Measurements from ENCODE around the gene TTC33.
A peak's percentile ranks its signal among the peaks of the same experiment; 100 is the strongest.
"Not testable (repeated sequence)": the region's sequence is repeated elsewhere in the genome, so short reads cannot be mapped to it uniquely, and the experiment has no call there.

Gene TTC33

GRCh38 chr5:40649463-40650030 is 106.2 kb downstream of the TTC33 start:
- no peak for DNase-seq

- DNase-seq, result no peak
These were observed 107.6 kb downstream of the TTC33 start for GRCh38 chr5:40648150-40648549.

GRCh38 chr5:40646266-40646665 is 109.5 kb downstream of the TTC33 start:
- DNase-seq, result no peak

DNA sequence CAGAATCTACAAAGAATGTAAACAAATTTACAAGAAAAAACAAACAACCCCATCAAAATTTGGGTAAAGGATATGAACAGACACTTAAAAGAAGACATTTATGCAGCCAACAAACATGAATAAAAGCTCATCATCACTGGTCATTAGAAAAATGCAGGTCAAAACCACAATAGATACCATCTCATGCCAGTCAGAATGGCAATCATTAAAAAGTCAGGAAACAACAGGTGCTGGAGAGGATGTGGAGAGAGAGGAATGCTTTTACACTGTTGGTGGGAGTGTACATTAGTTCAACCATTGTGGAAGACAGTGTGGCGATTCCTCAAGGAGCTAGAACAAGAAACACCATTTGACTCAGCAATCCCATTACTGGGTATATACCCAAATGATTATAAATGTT is 116.2 kb downstream of the TTC33 start:
- DNase-seq, result not testable (repeated sequence)

DNA sequence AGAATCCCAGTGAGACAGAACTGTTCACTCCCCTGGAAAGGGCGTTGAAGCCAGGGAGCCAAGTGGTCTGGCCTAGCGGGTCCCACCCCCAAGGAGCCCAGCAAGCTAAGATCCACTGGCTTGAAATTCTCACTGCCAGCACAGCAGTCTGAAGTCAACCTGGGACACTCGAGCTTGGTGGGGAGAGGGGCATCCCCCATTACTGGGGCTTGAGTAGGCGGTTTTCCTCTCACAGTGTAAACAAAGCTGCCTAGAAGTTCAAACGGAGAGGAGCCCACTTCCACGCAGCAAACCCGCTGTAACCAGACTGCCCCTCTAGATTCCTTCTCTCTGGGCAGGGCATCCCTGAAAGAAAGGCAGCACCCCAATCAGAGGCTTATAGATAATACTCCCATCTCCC is 121.2 kb downstream of the TTC33 start:
- DNase-seq, result no peak

DNA sequence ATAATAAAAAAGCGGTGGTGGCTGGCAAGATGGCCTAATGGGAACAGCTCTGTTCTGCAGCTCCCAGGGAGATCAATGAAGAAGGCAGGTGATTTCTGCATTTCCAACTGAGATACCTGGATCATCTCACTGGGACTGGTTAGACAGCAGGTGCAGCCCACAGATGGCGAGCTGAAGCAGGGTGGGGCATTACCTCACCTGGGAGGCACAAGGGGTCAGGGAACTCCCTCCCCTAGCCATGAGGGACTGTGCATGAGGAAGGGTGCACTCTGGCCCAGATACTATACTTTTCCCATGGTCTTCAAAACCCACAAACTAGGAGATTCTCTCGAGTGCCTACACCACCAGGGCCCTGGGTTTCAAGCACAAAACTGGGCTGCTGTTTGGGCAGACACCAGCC is 121.6 kb downstream of the TTC33 start:
- no peak for DNase-seq

GRCh38 chr5:40631236-40631635 is 124.5 kb downstream of the TTC33 start:
- no peak for DNase-seq

DNA sequence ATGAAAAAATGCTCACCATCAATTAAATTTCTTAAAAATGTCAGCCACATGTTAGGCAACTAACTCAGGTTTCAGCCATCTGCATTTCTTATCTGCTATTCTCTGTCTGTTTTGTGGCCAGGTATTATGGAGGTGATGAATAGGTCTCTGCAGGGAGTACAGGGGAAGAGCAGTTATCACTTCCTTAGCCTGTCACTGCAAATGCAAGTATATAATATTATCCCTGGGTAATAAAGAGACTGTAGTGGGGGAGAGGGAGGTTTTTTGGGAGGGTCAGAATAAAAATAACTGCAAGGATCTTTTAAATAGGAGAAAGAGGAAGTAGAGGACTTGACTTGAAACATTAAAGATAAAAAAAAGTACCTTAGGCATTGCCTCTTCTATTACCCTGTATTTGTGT is 125.6 kb downstream of the TTC33 start:
- DNase-seq, result no peak

- no peak for DNase-seq
These were observed 127.4 kb downstream of the TTC33 start for GRCh38 chr5:40628407-40628806.

DNA sequence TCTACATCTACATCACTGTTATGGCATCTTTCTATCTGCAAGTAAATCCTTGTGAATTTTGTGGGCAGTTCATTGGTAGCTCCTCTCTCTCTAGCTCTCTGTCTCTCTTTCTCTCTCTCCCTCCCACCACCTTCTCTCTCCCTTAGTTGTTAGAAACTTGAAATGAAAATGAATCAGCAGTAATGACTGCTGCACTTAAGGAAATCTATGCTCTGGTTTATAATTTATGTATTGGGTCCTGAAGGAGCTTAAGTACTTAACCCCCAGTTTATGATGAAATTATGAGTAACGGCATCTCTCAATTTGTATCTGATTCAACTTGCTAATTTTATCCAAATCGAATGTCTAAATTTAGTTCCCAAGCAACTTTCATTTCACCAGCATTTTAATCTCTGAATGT is 128.1 kb downstream of the TTC33 start:
- DNase-seq, result peak; percentile 40

GRCh38 chr5:40626801-40627200 is 129.0 kb downstream of the TTC33 start:
- DNase-seq, result no peak

DNA sequence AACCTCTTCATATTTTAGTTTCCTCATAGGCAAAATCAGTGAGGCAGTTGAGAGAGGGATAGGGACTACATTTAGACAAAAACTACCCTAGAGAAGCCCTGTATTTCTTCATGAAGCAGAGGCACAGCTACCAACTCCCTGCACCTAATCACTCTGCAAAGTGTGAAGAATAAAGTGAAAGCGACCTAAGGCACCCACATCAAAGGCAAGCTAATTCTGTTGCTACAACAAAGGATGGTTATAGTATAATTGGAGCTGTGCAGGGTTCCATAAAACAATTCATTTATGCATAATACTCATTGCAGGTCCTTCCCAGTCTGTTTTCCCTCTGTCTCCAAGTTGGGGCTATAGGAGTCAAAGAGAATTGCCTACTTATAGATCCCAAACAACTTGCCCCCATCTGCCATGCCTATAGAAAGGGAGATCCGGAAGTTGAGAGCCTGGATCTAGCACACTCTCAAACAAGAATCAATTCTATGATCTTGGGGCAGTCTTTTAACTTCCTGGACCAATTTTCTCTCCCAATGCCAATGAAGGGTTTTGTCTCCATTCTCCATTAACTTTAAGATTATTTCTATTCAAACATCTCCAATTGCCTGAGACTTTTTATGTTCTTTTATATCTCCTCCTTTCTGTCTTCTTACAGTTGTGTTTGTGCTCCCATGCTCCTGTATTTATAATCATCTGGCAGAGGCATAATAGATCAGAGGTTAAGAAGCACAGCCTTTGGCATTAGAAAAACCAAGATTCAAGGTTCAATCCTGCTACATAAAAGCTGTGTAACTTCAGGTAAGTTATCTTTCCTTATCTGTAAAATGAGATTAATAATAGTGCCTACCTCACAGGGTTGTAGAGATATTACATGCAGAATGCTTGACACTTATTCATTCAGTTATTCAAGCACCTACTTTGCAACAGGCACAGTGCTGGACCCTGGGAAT is 132.0 kb downstream of the TTC33 start:
- no peak for DNase-seq

GRCh38 chr5:40622463-40623252 is 133.1 kb downstream of the TTC33 start:
- no peak for DNase-seq

DNA sequence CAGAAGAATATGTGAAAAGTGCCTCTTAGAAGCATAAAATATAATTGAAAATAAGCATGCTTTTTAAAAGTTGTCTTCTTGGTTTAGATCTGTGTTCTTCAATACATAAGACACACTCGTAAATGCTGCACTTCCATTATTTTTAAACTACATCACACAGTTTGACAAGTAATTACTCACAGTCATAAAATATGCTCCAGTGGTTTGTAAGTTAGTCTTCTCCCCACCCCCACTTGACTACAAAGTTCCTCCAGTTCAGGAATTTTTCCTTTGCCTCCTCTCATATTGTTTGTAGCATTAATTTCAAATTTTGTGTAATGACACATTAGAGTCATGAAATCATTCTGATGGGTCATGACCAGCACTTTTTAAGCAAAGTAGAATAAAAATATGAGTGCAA is 136.3 kb downstream of the TTC33 start:
- peak; percentile 40 for DNase-seq

- peak; percentile 24 for DNase-seq
These were observed 136.8 kb downstream of the TTC33 start for GRCh38 chr5:40618926-40619325.

GRCh38 chr5:40616781-40617180 is 139.0 kb downstream of the TTC33 start:
- DNase-seq, result no peak

GRCh38 chr5:40615586-40616170 is 140.1 kb downstream of the TTC33 start:
- DNase-seq, result peak; percentile 12

DNA sequence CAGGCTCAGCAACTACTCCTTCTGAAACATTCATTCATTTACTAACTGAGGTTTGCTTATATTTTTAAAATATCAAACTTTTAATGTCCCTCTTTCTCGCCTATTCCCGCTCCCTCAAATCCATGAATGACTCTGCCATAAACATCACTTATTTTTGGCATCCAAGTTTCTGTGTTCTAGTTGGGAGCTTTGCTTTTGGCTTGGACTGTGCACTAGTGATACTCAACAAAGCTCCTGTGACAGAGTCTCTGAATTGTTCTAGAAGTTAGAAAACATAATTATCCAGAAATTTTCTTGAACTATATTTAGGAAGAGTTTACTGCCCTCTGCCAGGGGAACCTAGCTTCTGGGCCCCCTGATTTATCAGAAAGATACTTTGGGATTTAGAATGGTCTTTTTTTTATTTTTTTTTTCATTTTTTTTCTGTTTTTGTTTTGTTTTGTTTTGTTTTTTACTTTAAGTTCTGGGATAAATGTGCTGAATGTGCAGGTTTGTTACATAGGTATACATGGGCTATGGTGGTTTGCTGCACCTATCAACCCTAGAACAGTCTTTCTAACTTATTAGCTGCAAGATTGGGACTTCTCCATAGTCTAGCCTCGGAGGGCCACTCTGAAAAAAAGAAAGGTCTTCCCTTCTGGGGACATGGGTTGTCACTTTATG is 140.7 kb downstream of the TTC33 start:
- no peak for DNase-seq

GRCh38 chr5:40614466-40614865 is 141.3 kb downstream of the TTC33 start:
- DNase-seq, result no peak

- DNase-seq, result no peak
These were observed 148.6 kb downstream of the TTC33 start for GRCh38 chr5:40607202-40607601.

- no peak for DNase-seq
These were observed 149.5 kb downstream of the TTC33 start for GRCh38 chr5:40606077-40606765.

Measured in fibroblast of skin of right biceps (primary cell).